ENCODE measurements around the gene MNAT1. TPM values are rescaled to one million over a fixed set of nuclear protein-coding genes. Genes with fewer than 3 reads are reported as not detected.
A peak's percentile ranks its signal among the peaks of the same experiment; 100 is the strongest.

The MNAT1 gene
- total RNA-seq, 1 experiment from 2014 or later: 95.7 TPM

DNA sequence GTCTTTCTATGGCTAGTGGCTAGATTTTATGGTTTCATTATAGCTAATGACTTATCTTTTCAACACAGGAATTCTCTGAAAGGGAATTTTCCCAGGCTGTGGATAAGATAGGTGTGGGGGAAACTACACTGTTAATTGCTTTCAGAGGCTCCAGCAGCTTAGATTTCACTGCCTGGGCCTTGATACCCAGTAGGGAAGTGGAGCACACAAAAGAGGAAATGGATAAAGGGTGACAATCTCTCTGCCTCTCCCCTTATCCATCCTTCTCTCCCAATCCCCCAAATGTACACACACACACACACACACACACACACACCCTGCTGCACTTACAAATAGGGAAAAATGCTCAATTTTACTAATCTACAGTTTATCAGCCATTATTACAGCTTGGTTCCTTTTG, 29.5 kb upstream of the MNAT1 start:
- no peak for DNase-seq
- Histone ChIP-seq H3K4me1 (ENCODE audit: insufficient read depth, low read length) (no peaks in the 10 kb centered on the region), H3K4me3 (ENCODE audit: low read length) (no peak overlapping the region), H3K9me3 (ENCODE audit: low read length) (peaks cover 12% of the 10 kb centered on the region), H2AFZ (ENCODE audit: low read length) (no peak overlapping the region), H3K9me2 (replicated peaks; ENCODE audit: low read length) (no peaks in the 10 kb centered on the region), H3K79me2 (ENCODE audit: low read length) (no peaks in the 10 kb centered on the region), H3K9ac (ENCODE audit: low read length) (no peak overlapping the region), H3K4me2 (ENCODE audit: low read length) (no peak overlapping the region), H3F3A (ENCODE audit: low read length, unreplicated experiment) (no peaks in the 10 kb centered on the region), H4K20me1 (ENCODE audit: low read length) (no peaks in the 10 kb centered on the region; the same call in 1 of the 2 replicates), H3K27ac (ENCODE audit: low read length) (no peak overlapping the region), H3K36me3 (ENCODE audit: low read depth, low read length) (peaks cover 3% of the 10 kb centered on the region; the same call in 1 of the 2 replicates), H3K27me3 (ENCODE audit: low read length) (no peaks in the 10 kb centered on the region)
- no peak for ATAC-seq
- ChIA-PET POLR2A (ENCODE audit: unreplicated experiment) (interaction anchor here (0.6 to 0.7 kb wide), 2 partner anchors 12 to 321 kb away, joined by 5 to 17 read pairs; no protein-coding TSS in a partner anchor), CTCF (no interaction called here)
- TF ChIP-seq CTCF (conservative IDR thresholded peaks at IDR 0.05; ENCODE audit: low read depth, low read length) (no peak), EZH2phosphoT487 (IDR thresholded peaks at IDR 0.05; ENCODE audit: borderline replicate concordance, low read length) (no peak), EZH2 (IDR thresholded peaks at IDR 0.05; ENCODE audit: low read length, unreplicated experiment) (no peak)
- no TSS peak for BruUV-seq (replicated peaks)
- intact Hi-C loops (cut with micrococcal nuclease): no loop called here

GRCh38 chr14:60707858-60708257, 26.7 kb upstream of the MNAT1 start:
- Histone ChIP-seq H4K20me1 (ENCODE audit: low read length) (no peaks in the 10 kb centered on the region; the same call in 1 of the 2 replicates), H3K9ac (ENCODE audit: low read length) (no peak overlapping the region), H2AFZ (ENCODE audit: low read length) (no peak overlapping the region), H3K4me3 (ENCODE audit: low read length) (no peak overlapping the region), H3K27ac (ENCODE audit: low read length) (no peak overlapping the region), H3K9me3 (ENCODE audit: low read length) (no peaks in the 10 kb centered on the region), H3K9me2 (replicated peaks; ENCODE audit: low read length) (no peaks in the 10 kb centered on the region), H3K36me3 (ENCODE audit: low read depth, low read length) (peaks cover 11% of the 10 kb centered on the region; the same call in 1 of the 2 replicates), H3K4me1 (ENCODE audit: insufficient read depth, low read length) (no peaks in the 10 kb centered on the region), H3F3A (ENCODE audit: low read length, unreplicated experiment) (no peaks in the 10 kb centered on the region), H3K79me2 (ENCODE audit: low read length) (peaks cover 5% of the 10 kb centered on the region; the same call in 1 of the 2 replicates), H3K27me3 (ENCODE audit: low read length) (no peaks in the 10 kb centered on the region), H3K4me2 (ENCODE audit: low read length) (no peak overlapping the region)
- no TSS peak for BruUV-seq (replicated peaks)
- TF ChIP-seq CTCF (conservative IDR thresholded peaks at IDR 0.05; ENCODE audit: low read depth, low read length): no peak
- TF ChIP-seq EZH2 (IDR thresholded peaks at IDR 0.05; ENCODE audit: low read length, unreplicated experiment): no peak
- no peak for TF ChIP-seq EZH2phosphoT487 (IDR thresholded peaks at IDR 0.05; ENCODE audit: borderline replicate concordance, low read length)
- ATAC-seq (0 out of 2 replicates have a peak, but pooled peaks have one; percentile 12), DNase-seq (no peak)
- intact Hi-C loops (cut with micrococcal nuclease): no loop called here
- CTCF ChIA-PET: no interaction called here
- POLR2A ChIA-PET (ENCODE audit: unreplicated experiment): no interaction called here

DNA sequence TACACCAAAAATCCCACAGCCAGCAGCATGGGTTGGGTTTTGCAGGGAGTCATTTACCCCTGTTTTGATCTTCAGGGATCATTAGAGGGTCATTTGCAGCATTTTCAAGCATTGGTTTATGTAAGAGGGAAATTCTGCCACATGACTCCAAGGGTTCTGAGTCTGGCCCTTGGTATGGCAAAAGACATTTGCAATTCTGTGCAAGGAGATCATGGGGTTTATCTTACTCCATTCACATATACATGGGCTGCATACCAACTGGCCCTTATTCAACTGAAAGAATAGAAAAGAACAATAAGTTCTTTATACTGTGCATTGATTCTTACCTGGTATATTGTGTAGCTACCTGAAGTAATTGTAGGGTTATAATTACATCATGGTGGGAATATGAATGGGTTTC, 24.1 kb upstream of the MNAT1 start:
- Histone ChIP-seq H3F3A (ENCODE audit: low read length, unreplicated experiment) (no peaks in the 10 kb centered on the region), H3K9ac (ENCODE audit: low read length) (no peak overlapping the region), H3K9me3 (ENCODE audit: low read length) (no peaks in the 10 kb centered on the region), H4K20me1 (ENCODE audit: low read length) (no peaks in the 10 kb centered on the region; the same call in 1 of the 2 replicates), H3K4me1 (ENCODE audit: insufficient read depth, low read length) (no peaks in the 10 kb centered on the region), H3K79me2 (ENCODE audit: low read length) (peaks cover 23% of the 10 kb centered on the region), H3K4me3 (ENCODE audit: low read length) (no peak overlapping the region), H2AFZ (ENCODE audit: low read length) (no peak overlapping the region), H3K4me2 (ENCODE audit: low read length) (no peak overlapping the region), H3K27me3 (ENCODE audit: low read length) (no peaks in the 10 kb centered on the region), H3K27ac (ENCODE audit: low read length) (no peak overlapping the region), H3K36me3 (ENCODE audit: low read depth, low read length) (peaks cover 22% of the 10 kb centered on the region; the same call in 1 of the 2 replicates), H3K9me2 (replicated peaks; ENCODE audit: low read length) (no peaks in the 10 kb centered on the region)
- ChIA-PET POLR2A (ENCODE audit: unreplicated experiment) (no interaction called here), CTCF (no interaction called here)
- ATAC-seq: no peak
- no peak for DNase-seq
- intact Hi-C loops (cut with micrococcal nuclease): no loop called here
- TF ChIP-seq CTCF (conservative IDR thresholded peaks at IDR 0.05; ENCODE audit: low read depth, low read length): no peak
- TF ChIP-seq EZH2 (IDR thresholded peaks at IDR 0.05; ENCODE audit: low read length, unreplicated experiment): no peak
- no TSS peak for BruUV-seq (replicated peaks)

All from PC-3 (cell line).